HepG2 (cell line): ENCODE results near the gene RRBP1. TPM values are rescaled to one million over a fixed set of nuclear protein-coding genes. Genes with fewer than 3 reads are reported as not detected.
A peak's percentile ranks its signal among the peaks of the same experiment; 100 is the strongest.

Experiments
- JUND ChIP-seq: sonication (generic); formaldehyde crosslinking; IDR thresholded peaks from 2 replicates; pipeline ENCODE4 v1.8.0; 2022; ENCODE audit warnings: mild to moderate bottlenecking, missing genetic modification reagents
- KDM2A ChIP-seq: sonication (generic); formaldehyde crosslinking; IDR thresholded peaks from 2 replicates; pipeline ENCODE4 v1.4.0; 2020; ENCODE audit warnings: low read depth, missing genetic modification reagents, borderline replicate concordance
- MYC ChIP-seq: sonication (generic); formaldehyde crosslinking; IDR thresholded peaks from 2 replicates; pipeline ENCODE4 v1.9.0; 2021; ENCODE audit warnings: missing genetic modification reagents, borderline replicate concordance
- ZFP1 ChIP-seq: IDR thresholded peaks from 2 replicates; pipeline ENCODE4 v1.6.1; 2016
- ZFP37 ChIP-seq: sonication (generic); formaldehyde crosslinking; IDR thresholded peaks from 2 replicates; pipeline ENCODE4 v1.4.0; 2020; ENCODE audit warnings: missing genetic modification reagents, borderline replicate concordance
- ZNF205 ChIP-seq: IDR thresholded peaks from 2 replicates; pipeline ENCODE4 v1.6.1; 2018; ENCODE audit warnings: missing biosample characterization, missing genetic modification reagents
- ZNF660 ChIP-seq: sonication (generic); formaldehyde crosslinking; IDR thresholded peaks from 2 replicates; pipeline ENCODE4 v1.5.1; 2020; ENCODE audit warnings: mild to moderate bottlenecking, low read depth, missing genetic modification reagents, borderline replicate concordance
- ZNF83 ChIP-seq: sonication (generic); formaldehyde crosslinking; IDR thresholded peaks from 2 replicates; pipeline ENCODE4 v1.4.0; 2020; ENCODE audit warnings: missing genetic modification reagents, mild to moderate bottlenecking, borderline replicate concordance
- polyA plus RNA-seq, 8 experiments: library from polyadenylated mRNA; depleted of rRNA in 3 of 8; stranded (reverse) in 7 of 8; unstranded in 1 of 8; fragments of >200 nt; fragmentation: Illumina TruSeq in 4 of 8; extraction: Trizol in 4 of 8; gene quantifications; 2 replicates each; pipeline versions ENCODE4 v1.2.1 to v1.2.3, GENCODE V29; 2011 to 2016; ENCODE audit warnings: low read depth in 4 of 8, missing spikeins in 1 of 8, mixed read lengths in 1 of 8; ENCODE audit not compliant: insufficient read depth in 1 of 8
- total RNA-seq, 5 experiments: library from RNA; depleted of rRNA; stranded (reverse); fragments of >200 nt; fragmentation: Illumina TruSeq; extraction: Trizol; gene quantifications; 2 replicates each; pipeline ENCODE4 v1.2.3, GENCODE V29; 2016; ENCODE audit warnings: low read depth in 1 of 5
- TF ChIP-seq, protein P1 (sequence below): sonication (generic); formaldehyde crosslinking; IDR thresholded peaks from 2 replicates; pipeline ENCODE4 v1.5.1; 2020; ENCODE audit warnings: mild to moderate bottlenecking, missing genetic modification reagents, moderate library complexity
- TF ChIP-seq, protein P2 (sequence below): sonication (generic); formaldehyde crosslinking; IDR thresholded peaks from 2 replicates; pipeline ENCODE4 v1.8.1; 2022; ENCODE audit warnings: low read depth, mild to moderate bottlenecking, missing genetic modification reagents
- TF ChIP-seq, protein P3 (sequence below): sonication (generic); formaldehyde crosslinking; IDR thresholded peaks from 2 replicates; pipeline ENCODE4 v1.5.0; 2020; ENCODE audit warnings: mild to moderate bottlenecking, missing genetic modification reagents, borderline replicate concordance
- TF ChIP-seq, protein P4 (sequence below): sonication (generic); formaldehyde crosslinking; IDR thresholded peaks from 2 replicates; pipeline ENCODE4 v1.8.0; 2022; ENCODE audit warnings: mild to moderate bottlenecking, missing genetic modification reagents, borderline replicate concordance
- TF ChIP-seq, protein P5 (sequence below): sonication (generic); formaldehyde crosslinking; IDR thresholded peaks from 2 replicates; pipeline ENCODE4 v1.5.1; 2020; ENCODE audit warnings: mild to moderate bottlenecking, missing genetic modification reagents, moderate library complexity

RRBP1 gene
- total and polyA plus RNA-seq, 2 of the 13 experiments (the other 11 are each of a cell fraction or from before 2014, with no cell fraction given), result 150 to 222 TPM

DNA sequence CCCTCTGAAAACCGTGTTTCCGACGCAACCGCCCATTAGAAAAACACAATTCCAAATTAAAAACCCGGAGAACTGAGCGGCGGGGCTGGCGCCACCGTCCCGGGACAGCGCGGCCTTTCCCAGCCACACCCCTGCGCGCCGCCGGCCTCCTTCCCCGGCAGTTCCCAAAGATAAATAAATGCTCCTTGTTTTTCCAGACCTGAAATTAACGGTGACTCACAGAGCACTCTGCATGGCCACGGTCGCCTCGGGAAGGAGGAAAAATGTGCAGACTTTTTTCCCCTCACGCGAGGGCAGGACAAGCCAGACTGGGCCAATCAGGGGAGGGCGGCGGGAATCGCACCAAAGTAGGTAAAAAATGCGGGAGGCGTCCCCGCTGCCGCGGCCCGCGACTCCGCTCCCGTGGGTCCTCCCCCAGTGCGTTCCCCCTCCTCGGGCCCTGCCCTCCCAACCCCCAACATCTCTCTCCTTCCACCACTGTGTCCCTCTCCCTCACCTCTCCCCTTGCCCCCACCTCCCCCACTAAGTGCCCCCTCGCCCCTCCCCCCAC lies 113.0 kb downstream of the RRBP1 start (continued):
- TF ChIP-seq, protein P1, sequence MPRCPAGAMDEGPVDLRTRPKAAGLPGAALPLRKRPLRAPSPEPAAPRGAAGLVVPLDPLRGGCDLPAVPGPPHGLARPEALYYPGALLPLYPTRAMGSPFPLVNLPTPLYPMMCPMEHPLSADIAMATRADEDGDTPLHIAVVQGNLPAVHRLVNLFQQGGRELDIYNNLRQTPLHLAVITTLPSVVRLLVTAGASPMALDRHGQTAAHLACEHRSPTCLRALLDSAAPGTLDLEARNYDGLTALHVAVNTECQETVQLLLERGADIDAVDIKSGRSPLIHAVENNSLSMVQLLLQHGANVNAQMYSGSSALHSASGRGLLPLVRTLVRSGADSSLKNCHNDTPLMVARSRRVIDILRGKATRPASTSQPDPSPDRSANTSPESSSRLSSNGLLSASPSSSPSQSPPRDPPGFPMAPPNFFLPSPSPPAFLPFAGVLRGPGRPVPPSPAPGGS (CRISPR knock-in tag), result no peak
- TF ChIP-seq ZNF83 (CRISPR knock-in tag) (no peak), ZFP1 (CRISPR knock-in tag) (no peak), ZFP37 (CRISPR knock-in tag) (peak; percentile 84; the same call in 1 of the 2 replicates), JUND (CRISPR knock-in tag) (no peak), KDM2A (peak; percentile 76), ZNF205 (peak; percentile 37; the same call in 1 of the 2 replicates), MYC (CRISPR knock-in tag) (0 out of 2 replicates have a peak, but pooled peaks have one; percentile 28), ZNF660 (no peak)
- TF ChIP-seq, protein P2, sequence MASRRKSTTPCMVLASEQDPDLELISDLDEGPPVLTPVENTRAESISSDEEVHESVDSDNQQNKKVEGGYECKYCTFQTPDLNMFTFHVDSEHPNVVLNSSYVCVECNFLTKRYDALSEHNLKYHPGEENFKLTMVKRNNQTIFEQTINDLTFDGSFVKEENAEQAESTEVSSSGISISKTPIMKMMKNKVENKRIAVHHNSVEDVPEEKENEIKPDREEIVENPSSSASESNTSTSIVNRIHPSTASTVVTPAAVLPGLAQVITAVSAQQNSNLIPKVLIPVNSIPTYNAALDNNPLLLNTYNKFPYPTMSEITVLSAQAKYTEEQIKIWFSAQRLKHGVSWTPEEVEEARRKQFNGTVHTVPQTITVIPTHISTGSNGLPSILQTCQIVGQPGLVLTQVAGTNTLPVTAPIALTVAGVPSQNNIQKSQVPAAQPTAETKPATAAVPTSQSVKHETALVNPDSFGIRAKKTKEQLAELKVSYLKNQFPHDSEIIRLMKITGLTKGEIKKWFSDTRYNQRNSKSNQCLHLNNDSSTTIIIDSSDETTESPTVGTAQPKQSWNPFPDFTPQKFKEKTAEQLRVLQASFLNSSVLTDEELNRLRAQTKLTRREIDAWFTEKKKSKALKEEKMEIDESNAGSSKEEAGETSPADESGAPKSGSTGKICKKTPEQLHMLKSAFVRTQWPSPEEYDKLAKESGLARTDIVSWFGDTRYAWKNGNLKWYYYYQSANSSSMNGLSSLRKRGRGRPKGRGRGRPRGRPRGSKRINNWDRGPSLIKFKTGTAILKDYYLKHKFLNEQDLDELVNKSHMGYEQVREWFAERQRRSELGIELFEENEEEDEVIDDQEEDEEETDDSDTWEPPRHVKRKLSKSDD (CRISPR knock-in tag), result no peak
- TF ChIP-seq, protein P3, sequence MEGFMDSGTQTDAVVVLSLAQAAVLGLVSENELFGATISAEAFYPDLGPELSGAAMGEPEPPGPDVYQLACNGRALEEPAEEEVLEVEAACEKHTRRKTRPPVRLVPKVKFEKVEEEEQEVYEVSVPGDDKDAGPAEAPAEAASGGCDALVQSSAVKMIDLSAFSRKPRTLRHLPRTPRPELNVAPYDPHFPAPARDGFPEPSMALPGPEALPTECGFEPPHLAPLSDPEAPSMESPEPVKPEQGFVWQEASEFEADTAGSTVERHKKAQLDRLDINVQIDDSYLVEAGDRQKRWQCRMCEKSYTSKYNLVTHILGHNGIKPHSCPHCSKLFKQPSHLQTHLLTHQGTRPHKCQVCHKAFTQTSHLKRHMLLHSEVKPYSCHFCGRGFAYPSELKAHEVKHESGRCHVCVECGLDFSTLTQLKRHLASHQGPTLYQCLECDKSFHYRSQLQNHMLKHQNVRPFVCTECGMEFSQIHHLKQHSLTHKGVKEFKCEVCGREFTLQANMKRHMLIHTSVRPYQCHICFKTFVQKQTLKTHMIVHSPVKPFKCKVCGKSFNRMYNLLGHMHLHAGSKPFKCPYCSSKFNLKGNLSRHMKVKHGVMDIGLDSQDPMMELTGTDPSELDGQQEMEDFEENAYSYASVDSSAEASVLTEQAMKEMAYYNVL (CRISPR knock-in tag), result peak; percentile 29; the same call in 1 of the 2 replicates
- TF ChIP-seq, protein P4, sequence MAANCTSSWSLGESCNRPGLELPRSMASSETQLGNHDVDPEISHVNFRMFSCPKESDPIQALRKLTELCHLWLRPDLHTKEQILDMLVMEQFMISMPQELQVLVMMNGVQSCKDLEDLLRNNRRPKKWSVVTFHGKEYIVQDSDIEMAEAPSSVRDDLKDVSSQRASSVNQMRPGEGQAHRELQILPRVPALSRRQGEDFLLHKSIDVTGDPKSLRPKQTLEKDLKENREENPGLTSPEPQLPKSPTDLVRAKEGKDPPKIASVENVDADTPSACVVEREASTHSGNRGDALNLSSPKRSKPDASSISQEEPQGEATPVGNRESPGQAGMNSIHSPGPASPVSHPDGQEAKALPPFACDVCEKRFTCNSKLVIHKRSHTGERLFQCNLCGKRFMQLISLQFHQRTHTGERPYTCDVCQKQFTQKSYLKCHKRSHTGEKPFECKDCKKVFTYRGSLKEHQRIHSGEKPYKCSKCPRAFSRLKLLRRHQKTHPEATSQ (CRISPR knock-in tag), result no peak; the same call in 1 of the 2 replicates
- TF ChIP-seq, protein P5, sequence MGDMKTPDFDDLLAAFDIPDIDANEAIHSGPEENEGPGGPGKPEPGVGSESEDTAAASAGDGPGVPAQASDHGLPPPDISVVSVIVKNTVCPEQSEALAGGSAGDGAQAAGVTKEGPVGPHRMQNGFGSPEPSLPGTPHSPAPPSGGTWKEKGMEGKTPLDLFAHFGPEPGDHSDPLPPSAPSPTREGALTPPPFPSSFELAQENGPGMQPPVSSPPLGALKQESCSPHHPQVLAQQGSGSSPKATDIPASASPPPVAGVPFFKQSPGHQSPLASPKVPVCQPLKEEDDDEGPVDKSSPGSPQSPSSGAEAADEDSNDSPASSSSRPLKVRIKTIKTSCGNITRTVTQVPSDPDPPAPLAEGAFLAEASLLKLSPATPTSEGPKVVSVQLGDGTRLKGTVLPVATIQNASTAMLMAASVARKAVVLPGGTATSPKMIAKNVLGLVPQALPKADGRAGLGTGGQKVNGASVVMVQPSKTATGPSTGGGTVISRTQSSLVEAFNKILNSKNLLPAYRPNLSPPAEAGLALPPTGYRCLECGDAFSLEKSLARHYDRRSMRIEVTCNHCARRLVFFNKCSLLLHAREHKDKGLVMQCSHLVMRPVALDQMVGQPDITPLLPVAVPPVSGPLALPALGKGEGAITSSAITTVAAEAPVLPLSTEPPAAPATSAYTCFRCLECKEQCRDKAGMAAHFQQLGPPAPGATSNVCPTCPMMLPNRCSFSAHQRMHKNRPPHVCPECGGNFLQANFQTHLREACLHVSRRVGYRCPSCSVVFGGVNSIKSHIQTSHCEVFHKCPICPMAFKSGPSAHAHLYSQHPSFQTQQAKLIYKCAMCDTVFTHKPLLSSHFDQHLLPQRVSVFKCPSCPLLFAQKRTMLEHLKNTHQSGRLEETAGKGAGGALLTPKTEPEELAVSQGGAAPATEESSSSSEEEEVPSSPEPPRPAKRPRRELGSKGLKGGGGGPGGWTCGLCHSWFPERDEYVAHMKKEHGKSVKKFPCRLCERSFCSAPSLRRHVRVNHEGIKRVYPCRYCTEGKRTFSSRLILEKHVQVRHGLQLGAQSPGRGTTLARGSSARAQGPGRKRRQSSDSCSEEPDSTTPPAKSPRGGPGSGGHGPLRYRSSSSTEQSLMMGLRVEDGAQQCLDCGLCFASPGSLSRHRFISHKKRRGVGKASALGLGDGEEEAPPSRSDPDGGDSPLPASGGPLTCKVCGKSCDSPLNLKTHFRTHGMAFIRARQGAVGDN, result peak; percentile 65
